Kidney capillary endothelial cell (primary cell): ENCODE results near the gene ZFP36.

Experiments
- DNase-seq: peaks from one replicate; pipeline ENCODE4 v3.0.0-alpha.2; 2018; ENCODE audit warnings: low spot score

The ZFP36 gene

GRCh38 chr19:39384839-39385568 lies 21.6 kb upstream of the ZFP36 start:
- DNase-seq, result no peak

- DNase-seq, result no peak
Observed at GRCh38 chr19:39385629-39386411, 20.8 kb upstream of the ZFP36 start.

- DNase-seq, result no peak
Observed at GRCh38 chr19:39386557-39386956, 20.1 kb upstream of the ZFP36 start.

DNA sequence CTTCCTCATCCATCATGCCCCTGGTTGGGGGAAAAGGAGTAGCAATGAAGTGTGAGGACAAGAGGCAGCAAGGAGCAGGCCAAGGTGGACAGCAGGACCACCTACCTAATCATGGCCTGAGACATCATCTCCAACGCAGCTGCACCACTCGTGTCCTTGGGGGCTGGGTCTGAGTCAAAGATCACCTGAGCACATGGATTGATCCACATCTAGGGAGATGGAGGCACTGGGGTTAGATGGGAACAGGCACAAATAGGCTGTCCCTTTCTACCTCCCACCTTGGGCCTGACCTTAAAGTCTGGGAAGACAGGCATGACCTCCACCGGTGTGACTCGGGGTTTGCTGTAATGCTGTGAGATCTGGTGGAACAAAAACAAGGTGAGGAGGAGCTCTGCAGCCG lies 18.0 kb upstream of the ZFP36 start:
- DNase-seq, result no peak

DNA sequence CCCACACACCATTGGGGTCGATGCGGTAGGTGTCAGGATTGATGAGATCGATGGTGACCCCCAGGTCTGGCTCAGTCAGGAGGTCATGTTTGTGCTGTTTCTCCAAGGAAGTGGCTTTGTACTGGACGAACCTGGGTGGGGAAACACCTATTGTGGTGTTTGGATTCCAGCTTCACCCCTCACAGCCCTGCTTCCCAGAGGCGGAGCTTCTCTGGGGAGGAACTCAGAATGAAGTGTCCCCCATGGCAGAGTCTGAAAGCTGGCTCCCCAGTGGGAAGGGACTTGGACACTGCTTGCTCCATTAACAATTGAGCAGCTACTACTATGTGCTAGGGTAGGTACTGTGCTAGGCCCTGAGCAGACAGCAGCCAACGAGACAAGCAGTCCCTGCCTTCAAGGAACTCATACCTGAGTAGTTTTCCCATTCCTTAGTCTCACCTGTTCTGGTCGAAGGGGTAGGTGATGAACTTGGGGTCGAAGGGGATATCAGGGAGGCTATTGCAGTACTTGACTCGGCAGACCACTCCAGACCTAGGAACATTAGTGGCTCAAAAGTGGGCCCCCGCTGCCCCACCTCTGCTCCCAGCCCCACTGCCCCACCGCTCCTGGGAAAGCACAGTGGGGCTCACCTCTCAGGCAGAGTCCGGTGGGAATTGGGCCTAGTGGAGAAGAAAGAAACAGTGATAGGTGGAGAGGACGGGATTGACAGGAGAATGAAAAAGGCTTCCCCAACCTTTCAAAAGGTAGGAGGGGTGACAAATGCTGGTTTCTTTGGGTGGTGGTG lies 16.8 kb upstream of the ZFP36 start:
- no peak for DNase-seq

DNA sequence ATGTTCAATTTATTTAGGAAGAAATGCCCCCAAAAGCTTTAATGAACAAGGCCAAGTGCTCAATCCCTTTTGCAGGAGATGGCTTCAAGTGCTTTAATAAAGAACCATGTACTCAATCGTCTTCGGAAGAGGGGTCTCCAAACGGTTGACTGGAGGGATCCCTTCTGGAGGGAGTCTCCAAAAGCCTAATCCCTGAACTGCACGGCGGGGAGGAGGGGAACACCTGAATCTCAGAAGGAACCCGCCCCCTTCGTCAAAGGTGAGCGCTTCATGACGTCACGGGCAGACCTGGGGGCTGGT lies 16.2 kb upstream of the ZFP36 start:
- DNase-seq, result no peak

DNA sequence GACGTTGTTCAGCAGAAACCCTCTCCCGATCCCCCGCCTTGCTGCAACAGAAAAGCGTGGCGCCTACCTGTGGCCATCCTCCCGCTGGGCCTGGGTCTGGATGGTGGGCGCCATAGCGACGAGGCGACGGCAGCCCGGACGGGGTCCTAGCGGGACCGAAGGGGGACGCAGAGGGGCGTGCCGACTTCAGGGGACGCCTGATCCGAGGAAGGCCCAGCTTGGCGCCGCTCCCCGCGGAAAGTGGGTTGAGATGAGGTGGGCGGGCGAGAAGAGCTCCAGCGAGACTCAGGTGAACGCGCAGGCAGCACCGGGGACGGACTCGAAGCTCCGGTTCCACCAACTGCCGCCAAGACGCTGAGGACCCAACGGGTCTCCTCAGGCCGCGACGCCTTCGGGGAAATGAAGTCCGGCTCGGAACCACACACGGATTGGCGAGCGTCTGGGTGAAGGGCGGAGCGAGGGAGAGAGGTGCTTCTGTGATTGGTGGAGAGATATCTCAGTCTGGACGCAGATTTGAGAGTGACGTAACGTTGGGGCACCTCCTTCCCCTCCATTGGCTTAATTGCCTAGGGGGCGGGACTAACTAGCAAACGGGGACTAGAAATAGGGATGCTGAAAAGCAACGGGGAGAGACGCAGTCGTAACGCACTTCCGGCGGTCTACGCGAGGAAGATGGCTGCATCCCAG lies 15.8 kb upstream of the ZFP36 start, which contains the start of the genes MED29 and PAF1:
Gene MED29, plus strand, starts transcription at position 628 of the 687 bp plus-strand sequence. Its CDS starts 45 bp downstream, at position 673.
Gene PAF1, minus strand, starts transcription at position 356 of the 687 bp plus-strand sequence. Its CDS starts 242 bp downstream, at position 114.
- DNase-seq, result peak; percentile 100

DNA sequence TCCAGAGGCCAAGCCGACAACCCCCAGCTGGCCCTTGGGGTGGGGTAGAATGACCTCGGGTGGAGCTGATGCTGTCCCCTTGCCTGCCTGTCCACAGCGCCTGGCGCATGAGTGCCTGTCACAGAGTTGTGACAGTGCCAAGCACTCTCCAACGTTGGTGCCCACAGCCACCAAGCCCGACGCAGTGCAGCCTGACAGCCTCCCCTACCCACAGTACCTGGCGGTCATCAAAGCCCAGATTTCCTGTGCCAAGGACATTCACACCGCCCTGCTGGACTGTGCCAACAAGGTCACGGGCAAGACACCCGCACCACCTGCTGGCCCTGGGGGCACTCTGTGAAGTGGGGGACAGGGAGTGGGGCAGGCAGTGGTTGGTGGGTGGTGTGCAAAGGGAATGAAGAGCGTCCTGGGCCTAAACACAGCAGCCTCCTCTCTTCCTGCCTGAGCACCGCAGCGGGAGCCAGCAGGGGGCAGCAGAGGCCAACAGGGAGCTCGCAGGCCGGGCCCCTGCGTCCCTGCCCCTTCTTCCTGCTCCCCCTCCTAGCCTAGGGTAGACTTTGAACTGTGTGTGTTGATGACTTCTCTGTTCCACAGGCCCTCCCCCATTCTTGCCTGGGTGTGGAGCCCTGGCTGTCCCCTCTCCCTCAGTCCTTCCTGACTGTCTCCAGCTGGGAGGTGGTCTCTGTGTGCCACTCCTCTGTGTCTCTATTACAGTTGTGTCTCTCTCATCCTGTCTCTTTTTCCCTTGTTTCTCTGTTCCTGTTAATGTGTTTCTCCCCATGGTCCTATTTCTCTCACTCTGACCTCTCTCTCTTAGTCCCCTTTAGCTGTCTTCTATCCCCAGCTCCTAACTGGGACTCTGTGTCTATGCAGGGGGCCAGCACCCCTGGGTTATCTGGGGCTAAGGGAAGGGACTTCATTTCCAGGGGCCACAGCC lies 9.0 kb upstream of the ZFP36 start:
- DNase-seq, result peak; percentile 80

GRCh38 chr19:39398297-39398864 lies 8.3 kb upstream of the ZFP36 start:
- DNase-seq, result no peak

DNA sequence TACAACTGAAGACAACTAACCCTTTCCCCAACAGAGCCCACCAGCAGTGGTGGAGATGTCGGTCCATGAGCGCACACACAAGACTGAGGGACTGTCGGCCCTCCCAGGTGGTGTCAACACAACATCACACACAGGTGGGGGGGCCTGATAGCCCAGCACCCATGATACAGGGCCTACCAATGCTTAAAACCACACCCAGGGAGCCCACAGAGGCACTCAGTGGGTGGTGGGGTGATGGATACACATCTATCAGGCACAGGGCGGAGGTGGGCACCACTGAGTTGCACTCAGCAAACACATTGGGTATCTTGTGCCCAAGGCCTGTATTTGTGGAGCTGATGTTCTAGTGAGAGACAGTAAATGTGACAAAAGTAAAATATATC lies 7.0 kb upstream of the ZFP36 start:
- DNase-seq, result no peak

- DNase-seq, result no peak
Observed at GRCh38 chr19:39400061-39400460, 6.6 kb upstream of the ZFP36 start.

DNA sequence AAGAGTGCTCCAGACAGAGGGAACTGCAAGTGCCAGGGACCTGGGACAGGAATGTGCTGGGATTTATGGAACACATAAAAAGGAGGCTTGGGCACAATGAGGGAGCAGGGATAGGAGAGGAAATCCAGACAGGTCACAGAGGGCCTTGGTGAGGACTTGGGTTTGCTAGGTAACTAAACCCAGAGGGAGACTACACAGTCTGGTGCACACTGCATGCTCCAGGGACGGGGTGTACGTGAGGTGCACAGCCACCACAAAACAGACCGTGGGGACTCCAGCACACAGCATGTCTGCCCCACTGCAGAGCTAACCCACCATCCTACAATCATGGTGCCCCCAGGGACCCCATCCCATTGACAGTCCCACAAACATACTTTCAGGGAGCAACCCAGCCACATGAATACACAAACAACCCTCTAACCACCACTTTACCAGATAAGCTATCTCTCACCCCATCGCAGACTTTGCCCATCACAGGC lies 5.5 kb upstream of the ZFP36 start:
- DNase-seq, result no peak

DNA sequence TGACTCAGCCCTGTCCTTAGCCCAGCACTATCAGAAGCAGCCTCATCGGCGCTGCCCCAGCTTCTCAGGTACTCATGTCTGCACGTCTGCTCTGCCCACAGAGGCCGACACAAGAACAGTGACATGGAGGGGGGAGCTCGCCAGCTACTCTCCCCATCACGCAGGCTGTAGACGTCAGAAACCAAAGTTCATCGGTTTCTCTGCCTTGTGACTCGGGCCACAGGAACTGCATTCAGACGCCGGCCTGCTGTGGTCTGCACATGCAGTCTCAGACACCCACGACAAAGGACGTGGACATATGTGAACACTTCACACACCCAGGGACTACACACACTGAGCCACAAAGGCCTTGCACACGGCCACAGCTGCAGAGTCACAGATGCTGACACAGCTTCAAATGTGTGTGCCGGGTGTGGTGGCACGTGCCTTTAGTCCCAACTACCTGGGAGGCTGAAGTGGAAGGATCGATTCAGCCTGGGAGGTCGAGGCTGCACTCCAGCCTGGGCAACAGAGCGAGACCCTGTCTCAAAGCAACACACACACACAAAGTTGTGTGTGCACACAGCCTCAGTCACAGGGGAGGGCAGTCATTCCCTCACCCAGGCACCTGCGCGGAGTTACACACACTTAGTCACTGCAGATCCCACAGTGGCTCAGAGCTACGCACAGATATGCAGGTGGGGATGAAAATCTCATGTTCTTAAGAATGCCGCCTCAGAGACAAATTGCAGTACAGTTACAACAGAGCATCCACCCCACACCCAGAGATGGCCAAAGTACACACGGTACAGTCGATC lies 4.9 kb upstream of the ZFP36 start:
- no peak for DNase-seq

DNA sequence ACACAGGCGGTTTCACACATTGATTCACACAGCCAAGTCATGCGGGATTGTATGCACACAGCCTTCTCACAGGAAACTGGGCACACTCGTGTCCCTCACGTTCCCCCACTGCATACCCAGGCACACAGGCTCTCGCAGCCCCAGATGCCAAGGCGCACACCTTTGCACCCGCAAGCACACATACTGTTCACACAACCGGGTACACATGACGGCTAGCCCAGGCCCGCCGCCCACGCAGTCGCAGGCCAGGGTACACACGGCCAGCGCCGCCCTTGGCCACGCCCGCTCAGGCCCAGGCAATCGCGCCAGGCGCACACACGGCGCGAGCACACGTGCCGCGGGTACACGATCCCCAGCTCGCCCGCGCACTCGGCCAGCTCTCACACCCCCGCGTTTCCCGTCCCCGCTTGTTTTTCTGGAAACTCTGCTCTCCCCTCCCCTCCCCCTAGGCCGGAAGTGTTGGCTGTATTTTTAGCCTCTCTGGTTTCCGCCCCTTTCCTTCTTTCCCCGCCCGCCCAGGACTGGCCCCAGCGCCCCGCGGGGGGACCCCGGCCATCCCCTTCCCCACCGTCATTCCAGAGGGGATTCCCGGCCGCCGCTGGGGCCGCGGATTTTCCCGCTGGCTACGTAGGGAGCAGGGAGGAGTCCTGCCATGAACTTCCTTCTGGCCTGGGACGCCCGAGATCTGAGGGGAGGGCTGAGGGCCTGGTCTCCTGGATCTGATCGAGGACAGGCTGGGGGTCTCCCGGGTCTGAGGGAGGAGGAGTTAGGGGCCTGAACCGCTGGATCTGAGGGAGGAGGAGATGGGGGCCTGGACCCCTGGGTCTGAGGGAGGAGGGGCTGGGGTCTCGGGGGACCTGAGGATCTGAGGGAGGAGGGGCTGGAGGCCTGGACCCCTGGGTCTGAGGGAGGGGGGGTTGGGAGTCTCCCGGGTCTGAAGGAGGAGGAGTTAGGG lies 4.0 kb upstream of the ZFP36 start:
- DNase-seq, result peak; percentile 83

- DNase-seq, result peak; percentile 90
Observed at GRCh38 chr19:39403331-39404312, 3.0 kb upstream of the ZFP36 start.

GRCh38 chr19:39405261-39405957 lies 1.2 kb upstream of the ZFP36 start:
- no peak for DNase-seq
